NK-92 (cell line): ENCODE results near the gene TMEM30A.

Source experiments
- DNase-seq: peaks from one replicate; lab custom pipeline; 2025; ENCODE audit not compliant: unreplicated experiment; lab: John Stamatoyannopoulos, UW

The TMEM30A gene

DNA sequence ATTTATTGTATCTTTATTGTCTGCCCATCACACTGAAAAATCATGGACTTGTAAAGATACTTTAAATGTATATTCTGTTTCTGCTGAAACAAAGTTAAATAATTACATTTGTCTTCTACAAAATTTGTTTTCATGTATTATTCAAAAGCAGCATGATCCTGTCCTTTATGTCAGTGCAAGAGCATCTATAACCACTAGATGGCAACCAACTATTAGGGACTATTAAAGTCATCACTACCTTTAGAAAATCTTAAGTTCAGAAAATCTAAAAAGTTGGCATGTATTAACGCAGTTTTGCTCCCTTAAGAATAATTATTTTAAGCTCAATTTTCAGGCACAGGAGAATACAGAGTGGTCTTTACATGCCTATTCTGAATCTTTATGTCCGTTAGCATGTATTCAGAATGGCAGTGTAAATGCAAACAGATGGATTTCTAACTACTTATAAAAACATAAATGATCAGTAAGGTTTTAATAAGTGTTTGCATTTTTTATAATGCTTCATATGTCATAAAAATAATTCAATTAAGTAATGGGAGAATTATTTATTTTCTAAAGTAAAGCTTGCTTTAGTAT is 17.8 kb downstream of the TMEM30A start:
- DNase-seq = no peak

DNA sequence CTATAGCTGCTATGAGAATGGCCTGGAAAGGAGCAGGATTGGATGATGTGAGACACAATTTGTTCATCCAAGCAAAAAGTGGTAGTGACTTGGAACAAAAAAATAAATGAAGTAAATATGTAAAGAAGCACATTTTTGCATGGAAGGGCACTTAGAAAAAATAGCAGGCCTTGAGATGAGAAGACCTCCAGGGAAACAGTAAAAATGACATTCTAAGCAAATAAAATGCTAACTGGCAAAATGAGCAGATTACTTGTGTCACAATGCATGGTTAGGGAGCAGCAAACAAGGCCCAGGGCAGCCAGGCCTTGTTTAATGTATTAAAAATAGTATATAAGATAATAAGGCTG is 21.2 kb downstream of the TMEM30A start:
- DNase-seq = no peak

DNA sequence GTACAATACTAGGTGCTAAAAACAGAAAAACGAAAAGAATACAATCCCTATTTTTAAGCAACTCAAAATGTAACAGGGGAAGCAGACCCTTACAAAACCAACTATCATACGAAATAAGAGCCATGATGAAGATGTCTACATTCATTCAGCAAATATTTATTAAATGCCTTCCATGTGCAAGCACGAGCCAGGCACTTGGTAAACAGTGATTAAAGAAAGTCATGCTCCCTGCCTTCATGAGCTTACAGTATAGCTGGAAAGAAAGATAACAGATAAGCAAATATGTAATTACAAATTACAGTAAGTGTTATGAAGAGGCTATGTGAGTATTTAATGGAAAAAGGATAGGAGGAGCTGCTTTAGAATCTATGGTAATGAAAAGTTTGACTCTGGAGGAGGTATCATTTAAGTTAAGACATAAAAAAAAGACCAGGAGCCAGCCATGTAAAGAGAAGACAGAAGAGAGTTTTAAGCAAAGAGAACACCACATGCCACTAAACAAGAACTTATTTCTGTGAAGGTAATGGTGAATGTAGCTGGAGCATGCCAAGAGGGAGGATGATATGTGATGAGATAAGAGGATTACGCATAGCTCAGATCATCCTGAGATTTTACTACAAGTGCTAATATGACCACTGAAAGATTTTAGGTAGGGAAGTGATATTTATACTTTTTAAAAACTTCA is 21.7 kb downstream of the TMEM30A start:
- no peak for DNase-seq

DNA sequence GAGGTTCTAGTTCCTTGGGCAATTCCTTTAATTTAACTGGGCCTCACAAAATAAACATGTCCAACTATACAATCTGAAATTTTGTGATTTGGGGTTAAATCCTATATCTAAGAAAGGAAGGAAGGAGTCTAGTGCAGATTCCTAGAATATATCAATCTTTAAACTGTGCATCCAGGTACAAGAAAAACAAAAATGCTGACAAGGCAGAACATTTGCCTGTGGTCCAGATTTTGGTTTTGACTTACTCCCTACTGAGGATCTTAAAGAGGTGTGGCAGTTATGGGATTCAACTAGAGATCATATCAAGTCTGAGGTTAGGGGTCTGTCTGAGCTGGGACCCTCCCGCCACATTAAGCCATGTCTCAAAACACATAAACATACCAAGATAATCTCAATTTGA is 23.3 kb downstream of the TMEM30A start:
- DNase-seq = no peak

DNA sequence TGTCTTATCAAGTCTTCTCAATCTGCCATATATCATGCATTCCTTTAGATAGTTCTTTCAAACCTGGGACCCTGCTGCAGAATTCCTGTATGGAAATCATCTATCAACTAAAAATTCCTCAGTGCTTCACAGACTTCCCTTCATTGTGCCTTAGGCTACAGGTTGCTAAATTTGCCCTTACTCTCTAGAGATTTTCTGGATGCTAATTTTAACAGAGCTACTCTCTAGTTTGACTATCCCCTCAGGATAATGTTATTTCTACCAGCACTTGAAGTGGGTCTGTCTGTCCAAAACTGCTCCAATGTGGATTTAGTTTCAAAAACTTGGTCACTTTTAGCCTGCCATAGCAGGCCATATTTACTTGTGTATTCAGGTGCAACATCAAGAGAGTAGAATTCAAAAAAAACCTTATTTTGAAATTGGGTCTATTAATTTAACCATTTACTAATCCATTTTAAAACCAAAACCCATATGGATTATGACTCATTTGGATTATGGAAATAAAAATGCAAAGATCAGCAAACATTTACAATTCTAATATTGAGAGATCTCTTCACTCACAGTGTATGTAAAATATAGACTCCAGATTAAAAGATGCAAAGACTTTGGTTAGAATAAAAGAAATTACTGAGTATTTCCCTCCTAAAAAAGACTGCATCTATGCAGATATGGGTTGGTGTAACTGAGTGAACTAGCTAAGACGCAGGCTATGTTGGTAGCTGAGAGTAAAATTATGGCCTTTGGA is 27.1 kb downstream of the TMEM30A start:
- no peak for DNase-seq

DNA sequence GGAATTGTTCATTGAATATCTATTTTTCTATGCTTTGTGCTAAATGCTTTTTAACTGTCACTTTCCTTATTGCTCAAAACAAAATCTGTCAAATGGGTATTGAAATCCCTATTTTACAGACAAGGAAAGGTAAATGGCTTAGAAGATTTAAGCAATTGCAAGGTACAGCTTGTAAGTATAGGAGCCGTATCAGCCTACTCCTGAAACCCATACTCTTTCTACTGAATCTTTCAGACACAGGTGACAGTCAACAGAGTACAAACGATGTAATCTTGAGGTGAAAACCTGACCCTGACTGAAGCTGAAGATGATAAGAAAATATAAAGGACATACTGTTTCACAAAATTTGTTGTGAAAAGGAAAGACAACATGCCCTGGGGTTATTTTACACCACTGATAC is 34.0 kb downstream of the TMEM30A start:
- no peak for DNase-seq

DNA sequence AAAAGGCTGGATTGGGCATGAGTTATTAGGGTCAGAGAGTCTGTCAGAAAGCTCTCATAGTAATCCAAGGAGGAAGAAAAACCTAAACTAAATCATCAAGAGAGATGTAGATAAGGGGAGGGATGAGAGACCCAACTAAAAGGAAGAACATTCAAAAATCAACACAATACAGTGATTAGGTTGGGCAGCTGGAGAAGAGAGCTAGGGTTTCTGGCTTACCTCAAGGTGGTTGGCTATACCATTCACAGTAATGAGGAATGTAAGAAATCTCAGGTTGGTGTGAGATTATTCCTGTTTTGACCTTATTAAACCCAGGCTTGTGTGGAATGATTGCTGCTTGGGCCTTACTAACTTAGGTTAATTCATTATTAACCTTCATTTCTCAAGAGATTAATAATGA is 34.8 kb downstream of the TMEM30A start:
- DNase-seq = no peak

DNA sequence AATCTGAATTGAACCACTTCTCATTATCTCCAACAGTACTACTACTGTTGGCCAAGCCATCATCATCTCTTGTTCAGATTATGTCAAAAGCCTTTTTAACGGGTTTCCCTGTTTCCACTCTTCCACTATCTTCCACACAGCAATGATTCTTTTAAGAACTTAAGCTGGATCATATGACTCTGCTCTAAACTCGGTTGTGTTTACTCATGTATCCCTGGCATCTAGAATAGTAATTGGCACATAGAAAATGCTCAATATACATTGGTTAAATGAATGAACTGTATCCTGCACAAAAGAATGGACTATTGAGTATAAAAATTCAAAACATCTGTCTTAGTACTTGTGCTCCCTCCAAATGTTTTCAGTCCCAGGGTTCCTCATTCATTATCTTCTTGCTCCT is 38.2 kb downstream of the TMEM30A start:
- DNase-seq = no peak

DNA sequence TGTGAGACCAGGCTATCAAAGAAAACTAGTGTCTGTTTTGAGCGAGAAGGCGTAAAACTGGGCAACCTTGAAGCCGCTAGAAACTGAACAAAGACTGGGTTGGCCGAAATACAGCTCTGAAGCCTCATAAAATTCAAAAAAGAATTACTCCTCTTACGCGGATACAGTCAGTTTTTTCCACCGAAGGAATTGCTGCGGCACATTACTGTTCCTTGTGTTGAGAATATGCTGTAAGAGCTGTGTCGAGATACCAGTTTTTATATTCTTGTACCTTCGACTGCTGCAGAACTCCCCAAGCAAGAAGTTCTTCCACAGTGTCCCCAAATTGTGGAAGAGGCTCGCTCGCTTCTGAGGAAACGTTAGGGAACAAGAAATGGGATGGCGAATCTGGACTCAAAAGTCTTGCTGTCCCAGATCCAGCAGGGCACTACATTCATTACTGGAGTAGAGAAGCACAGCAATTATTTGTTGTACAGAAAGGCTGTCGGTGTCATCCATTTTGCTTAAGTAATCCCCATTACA is 40.5 kb downstream of the TMEM30A start:
- DNase-seq = no peak

DNA sequence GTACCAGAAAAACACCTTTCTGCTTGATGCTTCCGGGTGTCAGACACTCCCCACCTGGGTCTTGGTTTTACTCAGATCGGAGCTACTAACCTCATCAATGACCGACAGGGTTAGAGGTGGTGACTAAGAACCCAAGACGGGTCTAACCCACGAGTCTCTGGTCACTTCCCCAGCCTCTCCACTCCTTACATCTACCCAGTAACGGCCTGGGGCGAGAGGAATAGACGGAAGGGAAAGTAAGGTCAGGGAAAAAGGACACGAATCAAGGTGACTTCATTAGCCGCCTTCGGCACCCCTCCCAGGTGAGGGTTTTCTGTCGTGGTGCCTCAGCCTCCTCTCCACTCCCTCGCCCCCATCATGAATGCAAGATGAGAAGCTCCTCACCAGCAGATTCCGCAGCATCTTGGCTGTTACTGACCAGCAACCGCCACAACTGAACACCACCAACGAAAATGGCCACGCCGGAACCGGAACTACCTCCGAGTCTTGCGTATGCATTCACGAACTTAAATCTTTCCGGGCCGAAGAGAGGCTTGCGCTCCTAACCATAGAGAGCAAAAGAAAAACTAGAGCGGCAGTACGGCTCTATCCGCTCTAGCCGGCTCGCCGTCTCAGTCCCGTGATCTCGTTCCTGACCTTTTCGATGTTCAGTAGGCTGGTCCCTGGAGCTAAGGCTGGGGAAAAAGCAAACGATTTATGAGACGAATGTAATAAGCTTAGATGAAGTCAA is 41.1 kb downstream of the TMEM30A start, which contains the start of gene COX7A2:
Gene COX7A2 (minus strand): TSS at position 469 of the 730 bp plus-strand sequence. CDS start 67 bp downstream, at position 402.
- peak; percentile 32 for DNase-seq

DNA sequence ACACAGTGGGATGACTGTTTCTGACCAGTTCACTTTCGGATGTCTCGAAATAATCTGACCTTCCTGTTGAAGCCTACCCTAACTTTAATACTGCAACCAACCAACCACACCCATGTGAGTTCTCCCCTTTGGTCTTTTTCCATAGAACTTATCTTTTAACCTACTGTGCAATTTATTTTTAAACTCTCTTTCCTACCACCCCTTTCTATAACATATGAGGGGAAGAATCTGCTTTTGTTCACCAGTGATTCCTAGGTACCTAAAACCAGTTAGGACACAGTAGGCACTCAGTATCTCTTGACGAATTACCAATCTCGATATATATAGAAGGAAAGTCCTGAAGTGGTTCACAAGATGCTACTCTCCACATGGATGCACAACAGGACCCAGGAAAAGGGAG is 48.0 kb downstream of the TMEM30A start:
- DNase-seq = no peak

DNA sequence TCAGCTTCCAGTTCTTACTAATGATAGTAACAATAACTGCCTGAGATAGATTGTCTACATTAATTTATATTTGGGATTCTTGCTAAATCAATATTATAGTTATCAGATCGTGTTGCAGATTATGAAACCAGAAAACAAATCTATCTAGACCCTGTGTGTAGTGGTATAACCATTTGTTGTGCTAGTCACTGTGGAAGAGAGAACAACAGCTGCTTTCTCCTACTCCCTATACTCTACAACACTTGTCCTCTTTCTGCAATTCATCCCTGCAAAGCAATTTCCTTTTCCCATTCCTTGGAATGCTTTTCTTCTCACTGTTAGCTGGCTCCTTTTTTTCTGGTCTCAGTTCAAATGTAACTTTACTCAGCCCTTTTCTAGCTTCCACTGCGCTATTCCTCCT is 49.3 kb downstream of the TMEM30A start:
- no peak for DNase-seq

DNA sequence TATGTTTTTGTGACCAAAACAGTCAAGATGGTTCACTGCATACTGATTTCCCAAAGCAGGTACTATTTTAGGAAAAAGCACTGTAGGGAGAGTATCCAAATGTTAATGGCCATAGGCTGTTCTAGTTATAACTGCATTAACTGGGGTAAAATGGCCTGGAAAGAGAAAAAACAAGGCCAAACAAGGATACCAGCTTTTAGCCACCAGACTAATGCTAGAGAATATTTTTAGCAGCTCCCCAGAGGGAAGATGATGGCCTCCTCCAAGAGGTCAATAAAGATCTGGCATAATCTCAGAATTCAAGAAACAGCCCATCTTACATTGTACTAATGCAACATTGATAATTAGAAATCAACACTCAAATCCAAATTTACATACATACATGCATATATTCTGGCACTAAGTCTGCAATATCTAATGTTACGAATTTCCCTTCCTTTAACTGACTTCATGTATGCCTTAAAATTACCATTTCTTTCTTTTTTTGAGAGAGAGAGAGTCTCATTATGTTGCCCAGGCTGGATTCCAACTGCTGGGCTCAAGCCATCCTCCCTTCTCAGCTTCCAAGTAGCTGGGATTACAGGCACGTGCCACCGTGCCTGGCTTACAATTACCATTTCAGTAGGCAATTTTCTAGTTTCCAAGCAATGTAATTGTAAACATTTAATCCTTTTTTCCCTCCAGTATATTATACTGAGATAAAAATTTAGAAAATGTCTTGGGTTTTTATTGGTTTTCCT is 50.3 kb downstream of the TMEM30A start:
- no peak for DNase-seq

DNA sequence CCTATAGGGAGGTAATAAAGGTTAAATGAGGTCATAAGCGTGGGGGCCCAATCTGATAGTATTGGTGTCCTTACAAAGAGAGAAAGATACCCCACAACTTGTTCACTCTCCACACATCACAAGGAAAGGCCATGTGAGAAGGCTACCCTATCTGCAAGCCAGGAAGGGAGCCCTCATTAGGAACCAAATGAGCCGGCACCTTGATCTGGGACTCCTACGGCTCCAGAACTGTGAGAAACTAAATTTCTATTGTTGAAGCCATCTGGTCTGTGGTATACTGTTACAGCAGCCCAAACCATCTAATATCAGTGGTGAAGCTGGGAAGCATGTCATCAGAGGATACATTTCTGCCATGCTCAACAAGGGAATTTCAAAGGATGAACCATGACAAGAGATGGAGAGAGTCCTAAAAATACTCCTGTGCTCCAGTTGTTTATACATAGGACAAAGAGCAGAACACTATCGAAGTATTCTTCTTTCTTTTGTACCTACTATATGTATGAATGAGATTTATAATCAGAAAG is 51.4 kb downstream of the TMEM30A start:
- no peak for DNase-seq

DNA sequence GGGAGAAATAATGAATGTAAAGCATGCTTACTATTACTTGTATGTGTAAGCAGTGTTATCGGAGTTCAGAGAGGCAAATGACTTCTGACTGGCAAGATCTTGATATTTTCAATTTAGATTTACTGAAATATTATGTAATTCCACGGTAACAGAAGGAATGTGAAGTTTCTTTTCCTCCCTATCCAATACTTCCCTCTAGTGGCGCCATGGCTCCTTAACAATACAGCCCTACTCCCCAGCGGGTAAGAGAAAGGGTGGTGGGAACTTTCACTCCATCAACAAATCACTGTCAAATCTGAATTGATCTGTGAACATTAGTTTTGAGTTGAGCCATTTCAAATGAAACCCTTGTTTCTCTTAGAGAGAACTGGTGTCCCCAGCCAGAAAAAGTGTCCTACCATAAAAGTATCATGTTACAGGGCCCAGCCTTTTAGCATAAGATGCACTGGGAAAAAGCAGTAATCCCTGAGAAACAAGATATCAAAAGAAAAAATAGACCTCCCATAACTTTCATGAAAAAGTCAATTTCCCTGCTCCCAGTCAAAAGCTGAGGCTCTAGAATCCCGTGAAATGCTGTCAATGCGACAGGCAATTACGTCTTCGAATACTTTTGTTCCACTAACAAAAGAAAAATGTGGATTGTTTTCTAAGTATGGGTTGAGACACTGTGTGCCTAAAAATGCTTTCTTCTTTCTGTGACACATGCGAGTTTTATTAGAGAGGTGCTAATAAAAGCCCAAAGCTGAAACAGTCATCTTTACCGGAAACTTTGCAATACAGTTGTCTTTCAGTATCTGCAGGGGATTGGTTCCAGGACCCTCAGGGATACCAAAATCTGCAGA is 53.9 kb downstream of the TMEM30A start:
- no peak for DNase-seq

DNA sequence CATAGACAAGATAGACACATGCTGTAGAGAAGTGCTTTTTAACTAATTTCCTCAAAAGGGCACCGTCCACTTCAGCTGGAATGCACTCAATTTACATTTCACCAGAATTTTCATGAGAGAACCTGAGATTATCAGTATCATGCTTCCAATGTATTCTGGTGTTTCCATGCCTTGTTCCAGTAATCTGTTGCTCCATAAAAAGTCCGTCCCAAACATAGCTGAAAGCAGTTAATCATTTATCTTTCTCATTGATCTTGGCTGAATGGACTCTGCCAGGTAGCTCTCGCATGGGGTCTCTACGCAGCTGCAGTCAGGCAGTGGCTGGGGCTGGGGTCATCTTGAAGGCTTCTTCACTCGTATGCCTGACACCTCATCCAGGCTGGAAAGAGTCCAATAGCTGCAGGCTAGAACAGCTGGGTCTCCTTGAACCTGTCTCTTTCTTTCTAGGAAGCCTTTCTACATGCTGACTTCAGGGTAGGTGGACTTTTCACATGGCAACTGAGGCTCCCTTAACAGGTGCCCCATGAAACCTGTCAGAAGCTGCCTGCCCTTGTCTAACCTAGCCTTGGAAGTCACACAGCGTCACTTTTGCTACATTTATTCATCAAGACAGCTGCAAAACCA is 60.2 kb downstream of the TMEM30A start:
- no peak for DNase-seq

DNA sequence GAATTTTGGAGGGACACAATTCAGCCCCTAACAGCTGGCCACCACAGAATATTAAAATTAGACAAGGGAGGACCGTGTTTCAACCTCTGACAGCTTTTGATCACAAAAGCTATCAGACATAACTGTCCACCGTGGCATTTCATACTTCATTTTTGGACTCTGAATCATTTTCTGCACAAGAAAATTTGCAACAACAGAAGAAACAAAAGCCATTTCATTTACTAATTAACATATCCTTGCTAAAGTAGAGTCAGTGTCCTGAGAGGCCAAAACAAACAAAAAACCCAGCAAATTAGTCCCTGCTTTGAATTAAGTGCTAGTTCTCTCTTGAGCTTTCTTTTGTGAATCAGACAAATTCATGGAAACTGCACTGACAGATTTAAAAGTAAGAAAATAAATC is 61.2 kb downstream of the TMEM30A start:
- DNase-seq = no peak

DNA sequence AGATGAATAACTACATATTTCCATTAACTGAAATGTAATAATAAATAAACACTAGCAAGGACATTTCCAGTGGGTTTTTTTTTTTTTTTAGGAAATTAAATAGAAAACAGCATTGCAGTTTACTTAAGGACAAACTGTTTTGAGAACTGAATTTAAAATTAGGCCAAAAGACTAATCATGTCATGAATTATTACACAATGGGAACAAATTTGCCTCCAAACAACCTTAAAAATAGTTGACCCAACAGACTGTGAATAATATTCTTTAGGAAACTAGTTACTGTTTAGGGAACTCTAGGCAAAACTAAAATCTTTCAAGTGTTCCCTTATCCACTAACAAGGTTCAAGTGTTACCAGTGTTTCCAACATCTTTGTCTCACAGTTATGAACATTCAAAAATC is 62.3 kb downstream of the TMEM30A start:
- no peak for DNase-seq

DNA sequence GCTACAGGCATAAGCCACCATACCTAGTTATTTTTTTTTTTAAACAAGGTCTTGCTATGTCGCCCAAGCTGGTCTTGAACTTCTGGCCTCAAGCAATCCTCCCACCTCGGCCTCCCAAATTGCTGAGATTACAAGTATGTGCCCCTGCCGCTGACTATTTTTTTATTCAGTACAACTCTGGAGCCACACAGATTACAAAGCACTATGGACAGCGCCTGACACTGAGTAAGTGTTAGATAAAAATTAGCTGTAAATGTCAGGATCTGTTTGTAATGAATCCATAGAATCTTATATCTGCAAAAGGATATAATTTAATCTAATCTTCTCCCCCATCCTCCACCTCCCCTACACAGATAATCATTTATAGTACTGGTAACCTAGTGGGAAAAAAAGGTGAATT is 63.5 kb downstream of the TMEM30A start:
- no peak for DNase-seq
